ENCODE results near the gene OGA. TPM values are rescaled to one million over a fixed set of nuclear protein-coding genes. Genes with fewer than 3 reads are reported as not detected.

OGA gene
- polyA plus RNA-seq, 3 donors: 6.9 to 104 (median 15.3) TPM

DNA sequence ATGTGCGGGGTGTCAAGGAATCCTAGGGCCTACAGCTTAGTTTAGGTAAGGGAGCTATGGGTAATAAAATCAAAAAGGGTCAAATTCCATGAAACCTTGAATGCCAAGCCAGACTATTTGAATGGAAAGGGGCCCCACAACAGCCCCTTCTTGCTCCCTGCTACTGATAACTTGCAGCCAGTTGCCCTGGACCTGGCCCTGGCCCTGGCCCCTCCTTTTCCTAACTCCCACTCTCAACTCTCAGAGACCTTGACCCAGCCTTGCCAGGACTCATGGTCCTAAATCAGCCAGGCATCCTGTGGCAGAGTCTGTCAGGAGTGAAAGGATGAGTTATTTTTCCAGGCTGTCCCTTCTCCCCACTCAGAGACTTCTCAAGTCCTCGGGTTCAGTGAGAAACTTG is 19.5 kb upstream of the OGA start:
- Mint-ChIP-seq H3K27me3 (ENCODE audit: low read depth in 3 of 3) (peaks cover 21 to 31% (median 25%) of the 10 kb centered on the region in 3 donors), H3K36me3 (peaks cover 10 to 15% of the 10 kb centered on the region in 2 donors), H3K9me3 (no peaks in the 10 kb centered on the region), H3K4me1 (peaks cover 61% of the 10 kb centered on the region), H3K4me3 (no peak overlapping the region), H3K27ac (no peak overlapping the region)
- Histone ChIP-seq H3K4me1 (ENCODE audit: control insufficient read depth in 1 of 2, insufficient read depth in 2 of 2, low read length in 2 of 2) (peaks cover 48 to 55% of the 10 kb centered on the region in 2 donors), H3K4me2 (replicated peaks; ENCODE audit: extremely low read depth, low read length, poor library complexity, severe bottlenecking) (no peak overlapping the region), H3K27ac (ENCODE audit: low read depth in 1 of 2, low read length in 2 of 2) (no peak overlapping the region), H3K27me3 (ENCODE audit: control insufficient read depth in 2 of 2, insufficient read depth in 2 of 2, low read length in 2 of 2) (peaks cover 5 to 16% of the 10 kb centered on the region in 2 donors), H3K79me2 (ENCODE audit: insufficient read depth, low read length) (no peaks in the 10 kb centered on the region), H3K4me3 (replicated peaks in 1 of 3; ENCODE audit: low read depth in 2 of 3, low read length in 3 of 3) (no peak overlapping the region), H3K9me3 (replicated peaks in 1 of 2; ENCODE audit: control insufficient read depth in 1 of 2, insufficient read depth in 1 of 2, low read length in 2 of 2) (no peaks in the 10 kb centered on the region), H3K9ac (ENCODE audit: insufficient read depth, low read length, poor library complexity, severe bottlenecking) (no peak overlapping the region), H4K20me1 (ENCODE audit: insufficient read depth, low read length) (peaks cover 75% of the 10 kb centered on the region), H3K36me3 (replicated peaks in 1 of 2; ENCODE audit: control insufficient read depth in 1 of 2, insufficient read depth in 2 of 2, low read length in 2 of 2) (no peaks in the 10 kb centered on the region), H2AFZ (ENCODE audit: insufficient read depth, low read depth, low read length, poor library complexity, severe bottlenecking) (no peak overlapping the region)
- DNase-seq: no peak
- intact Hi-C loops (cut with micrococcal nuclease): no loop called here
- WGBS (ENCODE audit: insufficient coverage): no CpG with 5 or more reads among the region's 2 CpGs
- TF ChIP-seq, protein P1, sequence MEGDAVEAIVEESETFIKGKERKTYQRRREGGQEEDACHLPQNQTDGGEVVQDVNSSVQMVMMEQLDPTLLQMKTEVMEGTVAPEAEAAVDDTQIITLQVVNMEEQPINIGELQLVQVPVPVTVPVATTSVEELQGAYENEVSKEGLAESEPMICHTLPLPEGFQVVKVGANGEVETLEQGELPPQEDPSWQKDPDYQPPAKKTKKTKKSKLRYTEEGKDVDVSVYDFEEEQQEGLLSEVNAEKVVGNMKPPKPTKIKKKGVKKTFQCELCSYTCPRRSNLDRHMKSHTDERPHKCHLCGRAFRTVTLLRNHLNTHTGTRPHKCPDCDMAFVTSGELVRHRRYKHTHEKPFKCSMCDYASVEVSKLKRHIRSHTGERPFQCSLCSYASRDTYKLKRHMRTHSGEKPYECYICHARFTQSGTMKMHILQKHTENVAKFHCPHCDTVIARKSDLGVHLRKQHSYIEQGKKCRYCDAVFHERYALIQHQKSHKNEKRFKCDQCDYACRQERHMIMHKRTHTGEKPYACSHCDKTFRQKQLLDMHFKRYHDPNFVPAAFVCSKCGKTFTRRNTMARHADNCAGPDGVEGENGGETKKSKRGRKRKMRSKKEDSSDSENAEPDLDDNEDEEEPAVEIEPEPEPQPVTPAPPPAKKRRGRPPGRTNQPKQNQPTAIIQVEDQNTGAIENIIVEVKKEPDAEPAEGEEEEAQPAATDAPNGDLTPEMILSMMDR (IDR thresholded peaks at IDR 0.05): no peak

DNA sequence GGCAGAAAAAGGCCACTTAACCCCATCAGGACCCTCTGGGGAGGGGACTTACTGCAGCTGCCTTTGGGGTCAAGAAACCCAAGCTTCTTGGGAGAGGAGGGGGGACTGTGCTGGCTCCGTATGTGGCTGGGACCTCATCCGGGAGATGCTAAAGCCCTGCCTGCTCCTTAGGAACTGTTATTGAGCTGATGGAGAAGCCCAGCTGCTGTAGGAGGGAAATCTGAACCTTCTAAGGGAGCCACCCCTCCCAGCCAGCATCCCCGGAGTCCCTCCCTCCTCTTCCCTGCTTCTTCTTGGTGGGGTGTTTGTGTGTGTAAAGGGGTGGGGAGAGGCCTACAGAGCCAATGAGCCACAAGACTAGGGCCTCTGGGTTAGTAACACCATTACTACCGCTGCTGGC is 17.1 kb upstream of the OGA start:
- Mint-ChIP-seq H3K4me1 (peaks cover 57% of the 10 kb centered on the region), H3K9me3 (no peaks in the 10 kb centered on the region), H3K27me3 (ENCODE audit: low read depth in 3 of 3) (peaks cover 4 to 9% (median 6%) of the 10 kb centered on the region in 3 donors), H3K36me3 (peaks cover 0 to 7% of the 10 kb centered on the region in 2 donors), H3K4me3 (no peak overlapping the region), H3K27ac (no peak overlapping the region)
- Histone ChIP-seq H3K27ac (ENCODE audit: low read depth in 1 of 2, low read length in 2 of 2) (no peak overlapping the region), H3K79me2 (ENCODE audit: insufficient read depth, low read length) (no peaks in the 10 kb centered on the region), H3K36me3 (replicated peaks in 1 of 2; ENCODE audit: control insufficient read depth in 1 of 2, insufficient read depth in 2 of 2, low read length in 2 of 2) (no peaks in the 10 kb centered on the region), H3K9me3 (replicated peaks in 1 of 2; ENCODE audit: control insufficient read depth in 1 of 2, insufficient read depth in 1 of 2, low read length in 2 of 2) (no peaks in the 10 kb centered on the region), H3K9ac (ENCODE audit: insufficient read depth, low read length, poor library complexity, severe bottlenecking) (no peak overlapping the region), H3K27me3 (ENCODE audit: control insufficient read depth in 2 of 2, insufficient read depth in 2 of 2, low read length in 2 of 2) (no peaks in the 10 kb centered on the region), H3K4me1 (ENCODE audit: control insufficient read depth in 1 of 2, insufficient read depth in 2 of 2, low read length in 2 of 2) (peaks cover 48 to 52% of the 10 kb centered on the region in 2 donors), H2AFZ (ENCODE audit: insufficient read depth, low read depth, low read length, poor library complexity, severe bottlenecking) (no peak overlapping the region), H4K20me1 (ENCODE audit: insufficient read depth, low read length) (peaks cover 51% of the 10 kb centered on the region), H3K4me3 (replicated peaks in 1 of 3; ENCODE audit: low read depth in 2 of 3, low read length in 3 of 3) (no peak overlapping the region), H3K4me2 (replicated peaks; ENCODE audit: extremely low read depth, low read length, poor library complexity, severe bottlenecking) (no peak overlapping the region)
- TF ChIP-seq, protein P1 (IDR thresholded peaks at IDR 0.05): no peak
- intact Hi-C loops (cut with micrococcal nuclease): no loop called here
- DNase-seq: no peak
- WGBS (ENCODE audit: insufficient coverage): 100% methylated on average over 1 of the region's 4 CpGs

All from CD14-positive monocyte (primary cell).